ENCODE data around the gene LECT2. TPM values are rescaled to one million over a fixed set of nuclear protein-coding genes. Genes with fewer than 3 reads are reported as not detected.

The LECT2 gene
- total and polyA plus RNA-seq, 8 donors: not detected

DNA sequence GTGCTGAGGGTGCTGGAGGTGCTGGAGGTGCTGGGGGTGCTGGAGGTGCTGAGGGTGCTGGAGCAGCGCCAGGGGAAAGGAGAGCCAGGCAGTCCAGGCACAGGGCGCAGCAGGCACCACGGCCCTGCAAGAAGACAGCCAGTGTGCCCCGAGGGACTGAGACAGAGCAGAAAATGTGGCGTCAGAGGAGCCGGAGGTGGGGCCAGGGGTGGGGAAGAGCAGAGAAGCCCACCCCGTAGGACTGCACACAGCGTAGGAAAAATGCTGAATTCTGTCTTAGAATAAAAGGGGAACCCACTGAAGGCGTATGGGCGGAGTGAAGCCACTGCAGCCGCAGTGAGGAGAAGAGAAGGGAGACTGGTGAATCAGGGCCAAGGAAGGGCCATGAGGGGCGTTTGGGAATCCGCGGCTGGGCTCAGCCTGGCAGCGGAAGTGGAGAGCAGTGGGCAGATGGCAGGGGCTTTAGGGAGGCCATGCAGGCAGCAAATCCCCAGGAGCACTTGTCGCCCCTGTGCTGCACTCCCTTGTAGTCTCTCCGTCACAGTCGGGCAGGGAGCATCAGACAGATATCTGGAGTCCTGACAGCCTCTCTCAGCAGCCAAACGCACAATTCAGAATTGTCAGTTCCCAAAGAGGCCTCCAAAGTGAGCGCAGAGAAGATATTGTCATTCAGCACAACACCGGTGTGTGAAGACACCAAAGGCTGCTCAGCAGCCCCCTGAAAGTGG is 35.9 kb upstream of the LECT2 start:
- Histone ChIP-seq H3K27me3 (no peaks in the 10 kb centered on the region), H3K4me1 (no peaks in the 10 kb centered on the region), H3K36me3 (no peaks in the 10 kb centered on the region), H3K4me3 (no peak overlapping the region), H3K27ac (no peak overlapping the region), H3K9me3 (no peaks in the 10 kb centered on the region)
- TF ChIP-seq, protein P1, sequence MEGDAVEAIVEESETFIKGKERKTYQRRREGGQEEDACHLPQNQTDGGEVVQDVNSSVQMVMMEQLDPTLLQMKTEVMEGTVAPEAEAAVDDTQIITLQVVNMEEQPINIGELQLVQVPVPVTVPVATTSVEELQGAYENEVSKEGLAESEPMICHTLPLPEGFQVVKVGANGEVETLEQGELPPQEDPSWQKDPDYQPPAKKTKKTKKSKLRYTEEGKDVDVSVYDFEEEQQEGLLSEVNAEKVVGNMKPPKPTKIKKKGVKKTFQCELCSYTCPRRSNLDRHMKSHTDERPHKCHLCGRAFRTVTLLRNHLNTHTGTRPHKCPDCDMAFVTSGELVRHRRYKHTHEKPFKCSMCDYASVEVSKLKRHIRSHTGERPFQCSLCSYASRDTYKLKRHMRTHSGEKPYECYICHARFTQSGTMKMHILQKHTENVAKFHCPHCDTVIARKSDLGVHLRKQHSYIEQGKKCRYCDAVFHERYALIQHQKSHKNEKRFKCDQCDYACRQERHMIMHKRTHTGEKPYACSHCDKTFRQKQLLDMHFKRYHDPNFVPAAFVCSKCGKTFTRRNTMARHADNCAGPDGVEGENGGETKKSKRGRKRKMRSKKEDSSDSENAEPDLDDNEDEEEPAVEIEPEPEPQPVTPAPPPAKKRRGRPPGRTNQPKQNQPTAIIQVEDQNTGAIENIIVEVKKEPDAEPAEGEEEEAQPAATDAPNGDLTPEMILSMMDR (IDR thresholded peaks at IDR 0.05): no peak
- 68 to 81% methylated on average over 20 to 21 of the region's 21 CpGs for WGBS, 2 donors
- intact Hi-C loops (cut with DNase I): no loop called here
- FAIRE-seq (no peak), ATAC-seq (peak in 1 of 4 donors; percentile 44), DNase-seq (no peak)

DNA sequence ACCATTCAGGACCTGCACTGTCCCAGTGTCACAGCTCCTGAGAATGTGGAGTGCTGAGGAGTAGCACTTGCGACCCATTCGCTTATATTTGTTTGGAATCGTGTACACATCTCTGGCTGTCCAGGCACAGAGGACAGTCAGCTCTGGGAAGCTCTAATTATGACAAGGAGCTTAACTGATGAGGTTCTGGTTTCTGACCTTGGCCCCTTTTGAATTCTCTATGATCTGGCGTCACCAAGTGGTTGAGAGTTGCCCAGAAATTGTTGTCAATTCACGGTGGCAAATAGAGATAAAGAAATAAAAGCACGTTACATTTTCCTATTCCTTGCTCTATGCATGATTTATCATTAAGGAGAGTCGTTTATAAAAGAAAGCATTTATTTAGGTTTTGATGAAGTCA is 34.9 kb upstream of the LECT2 start:
- no peak for ATAC-seq

DNA sequence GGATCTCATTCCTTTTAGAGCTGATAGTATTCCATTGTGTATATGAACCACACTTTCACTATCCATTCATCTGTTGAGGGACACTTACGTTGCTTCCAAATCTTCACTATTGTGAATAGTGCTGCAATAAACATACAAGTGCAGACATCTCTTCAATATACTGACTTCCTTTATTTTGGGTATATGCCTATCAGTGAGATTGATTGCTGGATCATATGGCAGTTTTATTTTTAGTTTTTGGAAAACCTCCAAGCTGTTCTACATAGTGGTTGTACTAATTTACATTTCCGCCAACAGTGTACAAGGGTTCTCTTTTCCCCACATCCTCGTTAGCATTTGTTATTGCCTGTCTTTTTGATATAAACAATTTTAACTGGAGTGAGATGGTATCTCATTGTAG is 33.8 kb upstream of the LECT2 start:
- no peaks in the 10 kb centered on the region for H3K4me1 ChIP-seq
- intact Hi-C loops (cut with DNase I): no loop called here
- H3K27ac ChIP-seq: no peak overlapping the region
- ATAC-seq: no peak
- H3K27me3 ChIP-seq: no peaks in the 10 kb centered on the region
- TF ChIP-seq, protein P1 (IDR thresholded peaks at IDR 0.05): no peak
- no peak overlapping the region for H3K4me3 ChIP-seq
- DNase-seq: no peak
- no peaks in the 10 kb centered on the region for H3K9me3 ChIP-seq
- H3K36me3 ChIP-seq: no peaks in the 10 kb centered on the region
- no peak for FAIRE-seq
- 65 to 70% methylated on average over 3 of the region's 3 CpGs for WGBS, 2 donors

More for the DNA sequence above, 34.9 kb upstream of the LECT2 start:
- Histone ChIP-seq H3K4me3 (no peak overlapping the region), H3K36me3 (no peaks in the 10 kb centered on the region), H3K27ac (no peak overlapping the region), H3K27me3 (no peaks in the 10 kb centered on the region), H3K9me3 (no peaks in the 10 kb centered on the region), H3K4me1 (no peaks in the 10 kb centered on the region)
- no peak for DNase-seq
- 60 to 64% methylated on average over 7 of the region's 7 CpGs for WGBS, 2 donors
- intact Hi-C loops (cut with DNase I): no loop called here
- TF ChIP-seq, protein P1 (IDR thresholded peaks at IDR 0.05): no peak
- no peak for FAIRE-seq

DNA sequence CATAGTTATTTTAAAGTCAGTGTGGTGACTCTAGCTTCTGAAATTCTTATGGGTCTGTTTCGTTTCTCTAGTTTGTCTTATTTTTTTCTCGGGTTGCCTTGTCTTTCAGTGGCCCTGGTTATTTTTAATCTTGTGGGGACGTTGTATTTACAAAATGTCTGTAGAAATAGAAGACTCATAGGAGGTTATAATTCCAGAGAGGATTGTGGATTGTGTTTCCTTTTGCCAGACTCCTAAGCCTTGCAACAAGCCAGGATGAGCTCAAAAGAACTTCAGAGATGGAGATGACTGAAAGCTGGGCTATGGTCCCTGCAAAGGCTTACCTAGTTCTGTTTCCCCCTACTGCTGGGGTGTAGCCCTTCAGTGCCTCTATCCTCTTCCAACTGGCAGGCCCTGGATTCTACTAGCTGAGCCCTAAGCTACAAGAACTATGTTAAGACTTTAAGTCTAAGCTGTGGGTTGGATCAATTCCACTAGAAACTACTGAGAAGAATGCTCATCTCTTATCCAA is 32.2 kb upstream of the LECT2 start:
- ATAC-seq (peak in 1 of 4 donors; percentile 25), DNase-seq (no peak), FAIRE-seq (no peak)
- H3K36me3 ChIP-seq: no peaks in the 10 kb centered on the region
- no peaks in the 10 kb centered on the region for H3K4me1 ChIP-seq
- H3K4me3 ChIP-seq: no peak overlapping the region
- 53 to 67% methylated on average over 3 of the region's 3 CpGs for WGBS, 2 donors
- intact Hi-C loops (cut with DNase I): no loop called here
- no peak overlapping the region for H3K27ac ChIP-seq
- TF ChIP-seq, protein P1 (IDR thresholded peaks at IDR 0.05): no peak
- no peaks in the 10 kb centered on the region for H3K9me3 ChIP-seq
- no peaks in the 10 kb centered on the region for H3K27me3 ChIP-seq

DNA sequence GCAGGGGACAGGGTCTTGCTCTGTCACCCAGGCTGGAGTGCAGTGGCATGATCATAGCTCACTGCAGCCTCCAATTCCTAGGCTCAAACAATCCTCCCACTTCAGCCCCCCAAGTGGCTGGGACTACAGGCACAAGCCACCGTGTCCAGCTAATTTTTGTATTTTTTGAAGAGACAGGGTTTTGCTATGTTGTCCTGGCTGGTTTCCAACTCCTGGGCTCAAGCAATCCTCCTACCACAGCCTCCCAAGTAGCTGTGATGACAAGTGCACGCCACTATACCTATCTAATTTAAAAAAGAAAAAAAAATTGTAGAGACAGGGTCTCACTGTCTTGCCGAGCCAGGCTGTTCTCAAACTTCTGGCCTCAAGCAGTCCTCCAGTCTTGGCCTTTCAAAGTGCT is 31.6 kb upstream of the LECT2 start:
- Histone ChIP-seq H3K27me3 (no peaks in the 10 kb centered on the region), H3K4me3 (no peak overlapping the region), H3K36me3 (no peaks in the 10 kb centered on the region), H3K27ac (no peak overlapping the region), H3K9me3 (no peaks in the 10 kb centered on the region), H3K4me1 (no peaks in the 10 kb centered on the region)
- DNase-seq: no peak
- no peak for FAIRE-seq
- 71 to 81% methylated on average over 3 of the region's 3 CpGs for WGBS, 2 donors
- TF ChIP-seq, protein P1 (IDR thresholded peaks at IDR 0.05): no peak
- ATAC-seq: no peak
- intact Hi-C loops (cut with DNase I): no loop called here
